ENCODE measurements around the gene IGLON5.

IGLON5 gene

GRCh38 chr19:51359294-51359693 lies 47.9 kb downstream of the IGLON5 start:
- H3K4me3 ChIP-seq (ENCODE audit: low read depth, low read length), result no peak overlapping the region

DNA sequence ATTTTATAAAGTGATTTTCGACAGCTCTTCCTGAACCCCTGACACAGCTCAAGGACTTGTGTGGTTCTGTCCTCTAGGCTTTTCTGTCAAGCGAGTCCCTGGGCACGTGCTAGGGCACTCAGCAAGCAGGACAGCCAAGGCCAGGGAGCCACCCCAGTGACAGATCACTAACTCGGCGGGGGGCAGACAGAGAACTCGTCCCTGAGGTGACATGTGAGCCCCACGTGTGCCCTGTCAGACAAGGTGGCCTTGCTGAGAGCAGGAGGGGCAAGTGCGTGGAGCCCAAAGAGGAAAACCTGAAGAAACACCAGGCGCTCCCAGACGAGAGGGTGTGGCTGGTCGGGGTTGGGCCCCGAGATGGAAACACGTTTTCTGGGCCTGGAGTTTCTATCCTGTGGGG lies 49.8 kb downstream of the IGLON5 start:
- DNase-seq (ENCODE audit: low read depth, low spot score), result no peak
- in situ Hi-C loops (cut with HindIII; ENCODE audit: low sequenced_read_pairs), result no loop called here
- no peak overlapping the region for H3K4me3 ChIP-seq (ENCODE audit: low read depth, low read length)
- no peak for TF ChIP-seq CTCF (IDR thresholded peaks at IDR 0.05; ENCODE audit: low read depth, low read length)

More at GRCh38 chr19:51359294-51359693, 47.9 kb downstream of the IGLON5 start:
- peak; percentile 93 for DNase-seq (ENCODE audit: low read depth, low spot score)
- in situ Hi-C loops (cut with HindIII; ENCODE audit: low sequenced_read_pairs), result no loop called here
- TF ChIP-seq CTCF (IDR thresholded peaks at IDR 0.05; ENCODE audit: low read depth, low read length), result no peak

DNA sequence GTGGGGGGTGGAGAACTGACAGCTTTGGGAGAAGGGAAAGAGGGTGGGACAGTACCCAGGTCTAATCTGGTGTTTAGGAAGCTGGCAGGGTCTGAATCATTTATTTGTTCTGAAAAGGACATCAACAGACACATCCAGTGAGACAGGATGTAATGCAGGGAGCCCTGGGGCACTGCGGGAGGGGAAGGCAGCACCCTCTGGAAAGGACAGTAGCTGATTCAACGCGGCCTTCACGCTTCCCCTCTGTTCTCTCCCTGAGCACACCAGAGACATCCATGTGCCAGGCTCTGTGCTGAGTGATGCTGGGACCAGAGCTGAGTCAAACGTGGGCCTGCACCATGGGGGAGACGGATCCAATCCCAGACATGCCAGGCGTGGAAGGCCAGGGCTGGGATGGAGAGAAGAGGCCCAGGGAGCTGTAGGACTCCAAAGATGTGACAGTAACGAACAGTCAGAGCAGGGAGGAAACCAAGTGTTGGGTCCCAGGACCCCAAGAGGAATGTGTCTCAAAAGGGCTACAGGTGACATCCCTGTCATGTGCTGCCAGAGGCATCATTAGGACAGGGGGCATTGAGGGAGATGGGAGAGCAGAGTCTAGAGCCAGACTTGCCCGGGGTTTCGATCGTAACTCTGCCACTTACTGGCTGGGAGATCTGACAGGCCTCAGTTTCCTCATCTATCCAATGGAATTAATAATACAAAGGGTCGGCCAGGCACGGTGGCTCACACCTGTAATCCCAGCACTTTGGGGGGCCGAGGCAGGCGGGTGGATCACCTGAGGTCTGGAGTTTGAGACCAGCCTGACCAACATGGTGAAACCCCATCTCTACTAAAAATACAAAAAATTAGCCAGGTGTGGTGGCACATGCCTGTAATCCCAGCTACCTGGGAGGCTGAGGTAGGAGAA lies 53.0 kb downstream of the IGLON5 start:
- in situ Hi-C loops (cut with HindIII; ENCODE audit: low sequenced_read_pairs), result no loop called here
- no peak for TF ChIP-seq CTCF (IDR thresholded peaks at IDR 0.05; ENCODE audit: low read depth, low read length)
- H3K4me3 ChIP-seq (ENCODE audit: low read depth, low read length), result no peak overlapping the region
- no peak for DNase-seq (ENCODE audit: low read depth, low spot score)

DNA sequence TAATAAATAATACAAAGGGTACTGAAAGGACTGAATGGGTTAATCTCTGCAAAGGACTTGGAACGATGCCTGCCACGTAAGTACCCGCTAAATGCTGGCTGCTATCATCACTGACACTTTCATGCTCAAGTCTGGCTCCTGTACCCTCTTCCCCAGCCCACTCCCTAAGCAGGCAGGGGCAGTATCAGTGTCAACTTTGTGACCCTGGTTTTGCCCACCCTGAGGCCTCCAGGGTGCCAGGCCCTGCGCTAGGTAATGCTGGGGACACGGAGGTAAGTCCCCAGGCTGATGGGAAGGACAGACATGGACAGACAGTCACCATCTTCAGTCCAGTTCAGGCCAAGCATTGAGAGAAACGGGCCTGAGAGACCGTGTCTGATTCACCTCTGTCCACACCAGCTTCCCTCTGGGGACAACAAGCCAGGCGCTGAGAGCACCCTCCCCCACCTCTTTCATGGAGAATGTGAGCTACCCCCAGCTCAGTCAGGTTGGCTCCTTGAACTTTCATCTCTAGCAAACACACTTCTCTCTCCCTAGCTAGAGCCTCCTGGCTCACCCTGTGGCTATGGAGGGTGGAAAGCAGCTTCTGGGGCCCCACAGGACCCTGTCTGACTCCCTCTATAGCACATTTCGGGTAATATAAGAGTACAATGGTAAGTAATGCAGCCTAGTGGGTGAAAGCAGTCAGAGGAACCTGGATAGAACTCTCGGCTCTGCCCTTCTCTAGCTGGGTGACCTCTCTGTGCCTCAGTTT lies 53.9 kb downstream of the IGLON5 start:
- no peak for TF ChIP-seq CTCF (IDR thresholded peaks at IDR 0.05; ENCODE audit: low read depth, low read length)
- DNase-seq (ENCODE audit: low read depth, low spot score), result peak; percentile 42
- peak overlapping the region; percentile 85 for H3K4me3 ChIP-seq (ENCODE audit: low read depth, low read length)
- in situ Hi-C loops (cut with HindIII; ENCODE audit: low sequenced_read_pairs), result no loop called here

DNA sequence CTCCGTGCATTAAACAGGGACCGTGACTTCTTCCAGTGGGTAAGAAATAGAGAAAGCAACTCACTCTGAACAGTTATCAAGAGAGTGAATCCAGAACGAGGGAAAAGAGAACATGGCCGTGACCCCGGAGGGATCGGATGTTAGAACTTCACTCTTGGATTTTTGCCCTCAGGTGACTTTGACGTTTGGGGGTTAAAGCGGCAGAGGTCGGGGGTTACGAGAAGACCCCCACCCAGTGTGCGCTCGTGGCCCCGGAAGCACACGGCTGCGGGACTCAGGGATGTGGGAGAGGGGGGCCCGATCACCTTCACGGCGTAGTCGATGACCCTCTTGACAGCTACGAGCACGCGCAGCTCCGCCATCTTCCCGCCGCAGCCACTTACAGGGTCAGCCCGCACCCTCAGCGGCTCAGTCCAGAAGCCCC lies 54.5 kb downstream of the IGLON5 start, which contains the start of gene ETFB:
ETFB (minus strand) TSS at position 424 of the 424 bp plus-strand sequence; CDS start at position 362, 62 bp downstream.
- in situ Hi-C loops (cut with HindIII; ENCODE audit: low sequenced_read_pairs), result no loop called here
- TF ChIP-seq CTCF (IDR thresholded peaks at IDR 0.05; ENCODE audit: low read depth, low read length), result no peak
- peak within 1 kb of the TSS; percentile 85 for H3K4me3 ChIP-seq (ENCODE audit: low read depth, low read length)
- peak; percentile 12 for DNase-seq (ENCODE audit: low read depth, low spot score)

- H3K4me3 ChIP-seq (ENCODE audit: low read depth, low read length), result peak overlapping the region; percentile 85
- TF ChIP-seq CTCF (IDR thresholded peaks at IDR 0.05; ENCODE audit: low read depth, low read length), result no peak
- DNase-seq (ENCODE audit: low read depth, low spot score), result peak; percentile 98
- in situ Hi-C loops (cut with HindIII; ENCODE audit: low sequenced_read_pairs), result no loop called here
Measured at GRCh38 chr19:51366389-51367254, 55.2 kb downstream of the IGLON5 start.
